Fibroblast of the conjunctiva (primary cell): ENCODE results near the gene PCBD1.
A peak's percentile ranks its signal among the peaks of the same experiment; 100 is the strongest.
"Not testable (repeated sequence)": the region's sequence is repeated elsewhere in the genome, so short reads cannot be mapped to it uniquely, and the experiment has no call there.

Source experiments
- DNase-seq: peaks from one replicate; pipeline ENCODE4 v3.0.0-alpha.2; 2010; ENCODE audit warnings: low read depth

PCBD1 gene

GRCh38 chr10:70863470-70864160, 24.8 kb downstream of the PCBD1 start:
- DNase-seq: no peak

GRCh38 chr10:70861495-70862197, 26.7 kb downstream of the PCBD1 start:
- DNase-seq: not testable (repeated sequence)

GRCh38 chr10:70858759-70859158, 29.6 kb downstream of the PCBD1 start:
- DNase-seq: no peak

- DNase-seq: no peak
Measured at GRCh38 chr10:70856454-70856853, 31.9 kb downstream of the PCBD1 start.

- no peak for DNase-seq
Measured at GRCh38 chr10:70853457-70853856, 34.9 kb downstream of the PCBD1 start.

- DNase-seq: no peak
Measured at GRCh38 chr10:70853038-70853437, 35.3 kb downstream of the PCBD1 start.

- DNase-seq: no peak
Measured at GRCh38 chr10:70851597-70852475, 36.5 kb downstream of the PCBD1 start.

GRCh38 chr10:70850097-70850496, 38.3 kb downstream of the PCBD1 start:
- no peak for DNase-seq

GRCh38 chr10:70849582-70850016, 38.8 kb downstream of the PCBD1 start:
- peak; percentile 14 for DNase-seq

GRCh38 chr10:70847659-70848360, 40.6 kb downstream of the PCBD1 start:
- DNase-seq: no peak

GRCh38 chr10:70846795-70847194, 41.6 kb downstream of the PCBD1 start:
- DNase-seq: no peak

- no peak for DNase-seq
Measured at GRCh38 chr10:70845816-70846215, 42.5 kb downstream of the PCBD1 start.

GRCh38 chr10:70845256-70845655, 43.1 kb downstream of the PCBD1 start:
- DNase-seq: no peak

- no peak for DNase-seq
Measured at GRCh38 chr10:70843776-70844489, 44.4 kb downstream of the PCBD1 start.

GRCh38 chr10:70843333-70843732, 45.0 kb downstream of the PCBD1 start:
- no peak for DNase-seq

- no peak for DNase-seq
Measured at GRCh38 chr10:70840836-70841235, 47.5 kb downstream of the PCBD1 start.

- no peak for DNase-seq
Measured at GRCh38 chr10:70838270-70838805, 50.0 kb downstream of the PCBD1 start.

GRCh38 chr10:70837660-70838059, 50.7 kb downstream of the PCBD1 start:
- no peak for DNase-seq

GRCh38 chr10:70836319-70836718, 52.0 kb downstream of the PCBD1 start:
- no peak for DNase-seq

GRCh38 chr10:70834441-70835151, 53.8 kb downstream of the PCBD1 start:
- DNase-seq: no peak
